COLO668 (cell line): ENCODE measurements around the gene KLHL25.

ENCODE experiments used
- DNase-seq: peaks from one replicate; lab custom pipeline; 2025; ENCODE audit not compliant: unreplicated experiment; lab: John Stamatoyannopoulos, UW

Gene KLHL25

GRCh38 chr15:85749261-85750151 lies 45.2 kb downstream of the KLHL25 start:
- no peak for DNase-seq

- no peak for DNase-seq
These were observed 46.0 kb downstream of the KLHL25 start for GRCh38 chr15:85748729-85749128.

DNA sequence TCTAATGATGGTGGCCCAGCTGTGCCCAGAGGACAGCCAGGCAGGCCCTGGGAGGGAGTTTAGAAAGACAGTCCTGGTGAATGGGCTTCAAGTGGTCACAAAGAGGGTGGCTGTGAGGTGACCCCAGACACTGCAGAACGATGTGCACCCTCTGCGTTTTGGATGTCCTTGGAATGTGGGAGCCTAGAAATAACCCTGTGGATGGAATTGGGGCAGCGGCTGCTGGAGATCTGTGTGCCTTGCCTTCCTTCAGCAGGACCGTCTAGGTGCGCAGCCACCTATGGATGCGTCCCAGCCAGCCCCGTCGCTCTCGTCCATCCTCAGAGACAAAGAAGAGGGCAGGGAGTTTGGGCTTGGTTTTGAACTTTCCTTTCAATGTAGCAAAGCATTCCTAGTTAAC lies 46.5 kb downstream of the KLHL25 start:
- DNase-seq, result no peak

GRCh38 chr15:85746641-85747040 lies 48.1 kb downstream of the KLHL25 start:
- DNase-seq, result no peak

DNA sequence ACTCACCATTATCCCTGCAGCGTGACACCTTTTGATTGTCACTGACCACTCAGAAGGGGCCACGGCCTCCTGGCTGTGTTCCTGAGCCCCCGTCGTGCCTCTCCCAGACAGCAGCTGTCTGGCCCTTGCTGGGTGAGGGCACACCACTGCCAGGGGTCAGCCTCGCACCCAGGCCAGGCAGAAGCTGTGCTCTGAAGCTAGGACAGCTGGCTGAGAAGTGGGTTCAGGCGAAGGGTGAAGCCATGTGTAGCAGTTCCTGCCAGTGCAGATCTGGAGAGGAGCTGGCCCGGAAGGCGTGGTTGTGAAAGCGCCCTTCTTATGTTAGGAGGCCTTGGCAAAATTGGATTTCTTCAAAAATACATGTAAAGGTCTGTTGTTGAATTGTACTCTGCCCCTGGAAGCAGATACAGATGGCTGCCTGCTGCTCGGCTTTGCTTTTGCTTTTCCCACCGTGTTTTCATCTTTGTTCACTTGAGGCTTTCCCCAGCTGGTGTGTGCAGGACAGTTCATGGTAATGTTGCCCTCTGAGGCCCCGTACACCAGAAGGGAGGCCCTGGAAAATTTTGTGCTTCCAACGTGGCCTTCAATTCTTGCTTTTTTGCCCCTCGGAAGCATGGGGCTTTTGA lies 49.1 kb downstream of the KLHL25 start:
- no peak for DNase-seq

DNA sequence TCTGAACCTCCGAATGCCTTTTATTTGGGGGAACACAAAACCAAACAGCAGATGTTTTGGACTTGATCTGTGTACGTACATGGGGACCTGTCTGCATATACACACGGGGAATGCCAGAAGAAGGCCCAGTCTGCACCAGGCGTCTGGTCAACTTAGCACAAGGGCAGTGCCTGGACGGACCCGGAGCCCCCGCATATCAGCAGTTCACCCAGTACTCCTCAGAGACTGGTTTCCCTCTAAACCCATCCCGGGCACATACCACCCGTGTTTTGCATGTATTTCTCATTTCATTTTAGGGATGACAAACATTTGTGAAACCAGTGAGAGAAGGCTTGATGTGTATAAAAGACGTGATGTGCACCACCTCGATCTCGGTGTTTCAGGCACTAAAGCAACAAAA lies 49.7 kb downstream of the KLHL25 start:
- no peak for DNase-seq

DNA sequence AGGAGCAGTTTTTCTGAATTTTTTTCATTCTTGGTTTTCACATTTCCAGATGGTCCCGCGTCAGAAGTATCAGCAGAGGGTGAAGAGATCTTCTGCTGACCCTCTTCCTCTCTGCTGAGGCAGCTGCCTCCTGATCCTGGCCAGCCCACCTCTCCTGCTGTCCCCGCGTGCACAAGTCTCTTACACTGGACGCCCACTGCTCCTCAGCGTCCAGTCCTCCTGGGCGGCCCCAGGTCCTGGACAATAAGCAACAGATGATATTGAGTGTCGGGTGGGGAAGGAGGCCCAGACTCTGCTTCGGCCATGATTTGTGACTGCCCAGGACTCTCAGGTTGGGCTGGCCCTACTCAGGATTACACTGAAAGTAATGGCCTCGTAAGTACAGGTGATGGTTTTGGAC lies 50.1 kb downstream of the KLHL25 start:
- no peak for DNase-seq

- peak; percentile 19 for DNase-seq
These were observed 51.2 kb downstream of the KLHL25 start for GRCh38 chr15:85743392-85744055.

DNA sequence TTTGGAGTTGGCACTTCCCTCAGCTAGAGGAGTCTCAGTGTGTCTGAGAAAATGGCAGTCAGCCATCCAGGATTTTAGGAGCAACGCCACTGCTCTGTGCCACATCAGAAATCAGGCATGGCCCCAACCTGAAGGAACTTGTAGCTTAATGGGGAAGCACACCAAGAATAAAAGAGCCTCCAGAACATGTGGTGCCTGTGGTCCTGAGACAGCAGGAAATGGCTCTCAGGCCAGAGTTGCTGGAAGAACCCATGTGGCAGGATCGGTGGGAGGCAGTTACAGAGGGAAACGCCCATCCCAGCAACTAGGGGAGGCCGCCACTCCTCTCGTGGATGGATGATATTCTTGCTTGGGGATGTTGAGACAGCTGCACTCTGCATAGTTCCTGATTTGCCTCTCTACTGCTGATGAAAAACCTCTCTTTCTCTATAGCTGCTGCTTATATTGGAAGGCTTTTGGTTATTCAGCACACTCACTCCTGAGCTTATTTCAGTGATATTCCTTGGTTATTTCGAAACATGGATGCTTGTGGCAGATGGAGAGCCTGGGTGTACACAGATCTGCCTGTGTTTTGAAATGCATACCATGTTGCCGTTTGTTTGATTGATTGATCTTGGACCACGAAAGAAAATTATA lies 52.4 kb downstream of the KLHL25 start:
- DNase-seq, result no peak

DNA sequence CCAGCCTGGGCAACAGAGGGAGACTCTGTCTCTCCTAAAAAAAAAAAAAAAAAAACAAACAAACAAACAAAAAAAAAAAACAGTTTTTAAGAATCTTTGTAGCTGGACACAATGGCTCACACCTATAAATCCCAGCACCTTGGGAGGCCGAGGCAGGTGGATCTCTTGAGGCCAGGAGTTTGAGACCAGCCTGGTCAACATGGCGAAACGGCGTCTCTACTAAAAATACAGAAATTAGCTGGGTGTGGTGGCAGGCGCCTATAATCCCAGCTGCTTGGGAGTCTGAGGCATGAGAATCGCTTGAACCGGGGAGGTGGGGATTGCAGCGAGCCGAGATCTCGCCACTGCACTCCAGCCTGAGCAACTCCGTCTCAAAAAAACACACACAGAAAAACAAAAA lies 53.1 kb downstream of the KLHL25 start:
- DNase-seq, result no peak

GRCh38 chr15:85741021-85741421 lies 53.7 kb downstream of the KLHL25 start:
- DNase-seq, result no peak

GRCh38 chr15:85737061-85737460 lies 57.7 kb downstream of the KLHL25 start:
- DNase-seq, result no peak

GRCh38 chr15:85733416-85733815 lies 61.3 kb downstream of the KLHL25 start:
- no peak for DNase-seq

DNA sequence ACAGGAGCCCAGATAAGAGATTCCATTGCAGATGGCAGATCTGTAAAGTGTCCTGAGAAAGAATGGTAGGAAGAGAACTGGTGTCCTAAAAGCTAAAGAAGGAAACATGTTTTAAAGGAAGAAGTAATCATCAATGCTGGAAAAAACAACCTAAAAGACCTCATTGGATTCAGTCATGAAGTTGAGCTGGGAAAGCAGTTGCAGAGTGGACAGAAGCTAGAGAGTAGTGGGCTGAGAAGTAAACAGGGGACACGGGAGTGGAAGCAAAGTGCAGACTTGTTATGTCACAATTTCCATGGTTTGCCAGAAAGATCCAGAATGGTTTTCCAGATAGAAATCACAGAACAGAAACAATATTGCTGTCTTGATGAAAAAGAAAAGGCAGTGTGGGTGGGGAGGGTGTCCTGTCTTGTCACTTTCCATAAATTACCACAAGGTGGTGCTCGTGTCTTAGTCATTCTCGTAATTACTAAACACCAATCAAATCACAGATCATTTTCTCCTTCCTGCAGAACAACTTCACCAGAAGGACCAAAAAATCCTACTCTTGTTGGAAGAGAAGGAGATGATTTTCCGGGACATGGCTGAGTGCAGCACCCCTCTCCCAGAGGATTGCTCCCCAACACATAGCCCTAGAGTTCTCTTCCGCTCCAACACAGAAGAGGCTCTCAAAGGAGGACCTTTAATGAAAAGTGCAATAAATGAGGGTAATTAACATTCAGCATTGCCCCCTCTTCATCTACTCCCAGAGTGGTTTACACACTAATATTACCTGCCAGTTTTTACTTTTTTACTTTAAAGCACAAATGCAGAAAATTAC lies 64.5 kb downstream of the KLHL25 start:
- peak; percentile 37 for DNase-seq

DNA sequence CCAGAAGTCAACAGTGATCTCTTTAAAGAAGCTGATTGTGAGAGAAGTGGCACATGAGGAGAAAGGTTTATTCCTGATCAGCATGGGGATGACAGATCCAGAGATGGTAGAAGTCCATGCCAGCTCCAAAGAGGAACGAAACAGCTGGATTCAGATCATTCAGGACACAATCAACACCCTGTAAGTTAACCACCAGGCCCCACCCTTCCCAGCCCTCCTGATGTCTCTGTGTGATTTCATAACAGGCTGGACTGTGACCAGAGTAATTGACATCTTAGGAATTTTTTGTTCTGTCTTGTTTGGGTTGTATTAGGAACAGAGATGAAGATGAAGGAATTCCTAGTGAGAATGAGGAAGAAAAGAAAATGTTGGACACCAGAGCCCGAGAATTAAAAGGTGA lies 67.7 kb downstream of the KLHL25 start:
- no peak for DNase-seq

DNA sequence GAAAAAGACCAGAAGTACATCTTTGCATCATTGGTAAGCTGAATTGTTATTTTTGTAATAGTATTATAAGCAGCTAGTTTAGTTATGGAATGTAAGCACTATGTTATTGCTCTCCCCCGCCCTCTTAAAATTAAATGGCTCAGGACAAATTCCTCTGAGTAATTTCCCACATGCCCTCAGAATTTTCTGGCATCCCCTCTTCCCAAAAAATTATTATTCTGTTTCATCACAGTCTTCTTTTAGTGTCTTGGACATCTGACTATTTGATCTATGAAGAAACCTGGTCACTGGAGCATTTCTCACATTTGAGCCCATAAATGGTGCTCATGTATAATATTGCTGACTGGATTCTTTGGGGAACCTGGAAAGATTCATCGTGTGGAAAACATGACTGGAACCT lies 68.3 kb downstream of the KLHL25 start:
- DNase-seq, result no peak

DNA sequence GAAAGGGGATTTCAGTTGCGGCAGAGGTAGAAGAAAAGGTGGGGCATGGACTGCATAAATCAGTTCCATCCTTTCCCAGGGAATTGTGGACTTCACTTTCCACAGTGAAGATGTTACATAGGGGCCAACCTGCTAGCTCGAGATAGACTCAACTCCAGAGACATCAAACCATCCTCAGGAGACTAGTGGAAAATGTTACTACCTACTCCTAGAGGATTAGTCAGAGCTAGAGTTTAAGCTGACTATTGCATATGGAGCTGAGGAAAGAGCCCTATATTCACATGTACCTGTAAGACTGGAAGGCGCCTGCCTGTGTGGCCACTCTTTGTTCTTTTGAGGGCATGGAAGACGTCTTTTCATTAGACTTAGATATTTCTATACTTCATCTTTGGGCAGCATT lies 69.2 kb downstream of the KLHL25 start:
- DNase-seq, result no peak

- DNase-seq, result no peak
These were observed 69.7 kb downstream of the KLHL25 start for GRCh38 chr15:85725019-85725418.

GRCh38 chr15:85723960-85724945 lies 70.5 kb downstream of the KLHL25 start:
- DNase-seq, result no peak
